Spleen (tissue), 7 donors: ENCODE data around the gene ALOX5AP.

Experiments used
- POLR2A ChIP-seq, 3 donors: fragments of 450-650 bp; IDR thresholded peaks; one replicate each; pipeline ENCODE4 v1.5.1; 2017; ENCODE audit warnings: antibody characterized with exemption in 3 of 3, mild to moderate bottlenecking in 1 of 3
- POLR2AphosphoS5 ChIP-seq, 3 donors: sonication (generic); formaldehyde crosslinking; IDR thresholded peaks; one replicate each; pipeline ENCODE4 v1.5.1; 2017; ENCODE audit warnings: antibody characterized with exemption in 3 of 3
- TF ChIP-seq, protein P1 (sequence below), 11 experiments: fragments of 200-600 bp in 7 of 11; fragments of 450-650 bp in 4 of 11; sonication (generic) in 4 of 11; IDR thresholded peaks in 8 of 11; conservative IDR thresholded peaks in 3 of 11; 1 replicate in 7 of 11; 2 replicates in 4 of 11; pipeline versions ENCODE4 v1.4.0 to v1.8.0; 2016 to 2021; ENCODE audit warnings: antibody characterized with exemption in 11 of 11, inconsistent platforms in 4 of 11, mild to moderate bottlenecking in 1 of 11
- donor health status: DM: no; HTN: no; CAD: no; lungs with moderate emphysema.
- donor health status: DM: no; HTN: no; CAD: no.
- donor health status: DM: no; HTN: no; CAD: no.

DNA sequence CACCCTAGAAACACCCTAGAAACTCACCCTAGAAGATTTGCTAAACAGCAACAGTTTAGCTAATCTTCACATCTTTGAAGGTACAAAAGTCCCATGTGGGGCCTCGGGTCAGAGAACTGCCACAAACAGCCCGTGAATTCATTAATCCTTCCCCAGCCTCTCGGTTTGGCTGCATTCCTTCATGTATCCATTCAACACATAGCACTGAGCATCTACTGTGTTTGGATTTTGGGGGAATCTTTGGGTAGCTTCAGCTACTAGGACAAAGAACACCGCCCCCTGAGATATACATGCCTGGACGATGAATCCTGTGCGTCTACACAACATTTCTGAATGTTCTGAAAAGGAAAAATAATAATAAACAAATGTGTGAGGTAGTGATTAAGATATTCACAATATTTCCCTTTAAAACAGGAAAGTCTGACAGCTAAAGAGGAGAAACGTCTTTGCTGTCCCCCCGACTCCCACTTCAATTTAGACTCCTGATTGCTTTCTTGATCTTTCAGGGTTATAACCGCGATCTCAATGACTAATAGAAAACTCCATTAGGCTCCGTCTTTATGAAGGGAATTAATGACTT is 63.5 kb downstream of the ALOX5AP start:
- TF ChIP-seq, protein P1, sequence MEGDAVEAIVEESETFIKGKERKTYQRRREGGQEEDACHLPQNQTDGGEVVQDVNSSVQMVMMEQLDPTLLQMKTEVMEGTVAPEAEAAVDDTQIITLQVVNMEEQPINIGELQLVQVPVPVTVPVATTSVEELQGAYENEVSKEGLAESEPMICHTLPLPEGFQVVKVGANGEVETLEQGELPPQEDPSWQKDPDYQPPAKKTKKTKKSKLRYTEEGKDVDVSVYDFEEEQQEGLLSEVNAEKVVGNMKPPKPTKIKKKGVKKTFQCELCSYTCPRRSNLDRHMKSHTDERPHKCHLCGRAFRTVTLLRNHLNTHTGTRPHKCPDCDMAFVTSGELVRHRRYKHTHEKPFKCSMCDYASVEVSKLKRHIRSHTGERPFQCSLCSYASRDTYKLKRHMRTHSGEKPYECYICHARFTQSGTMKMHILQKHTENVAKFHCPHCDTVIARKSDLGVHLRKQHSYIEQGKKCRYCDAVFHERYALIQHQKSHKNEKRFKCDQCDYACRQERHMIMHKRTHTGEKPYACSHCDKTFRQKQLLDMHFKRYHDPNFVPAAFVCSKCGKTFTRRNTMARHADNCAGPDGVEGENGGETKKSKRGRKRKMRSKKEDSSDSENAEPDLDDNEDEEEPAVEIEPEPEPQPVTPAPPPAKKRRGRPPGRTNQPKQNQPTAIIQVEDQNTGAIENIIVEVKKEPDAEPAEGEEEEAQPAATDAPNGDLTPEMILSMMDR (IDR thresholded peaks at IDR 0.05 in 8 of 11, conservative IDR thresholded peaks at IDR 0.05 in 3 of 11) = no peak
- TF ChIP-seq POLR2A (IDR thresholded peaks at IDR 0.05) = no peak
- no peak for TF ChIP-seq POLR2AphosphoS5 (IDR thresholded peaks at IDR 0.05)
